OCI-LY7 (cell line): ENCODE results near the gene BGLAP.

ENCODE experiments used
- CTCF ChIP-seq: fragments of 200-600 bp; sonication (generic); conservative IDR thresholded peaks from 2 replicates; pipeline ENCODE4 v1.5.1; 2014; ENCODE audit warnings: mild to moderate bottlenecking, antibody characterized with exemption, low read length, moderate library complexity, mixed read lengths
- EZH2phosphoT487 ChIP-seq: fragments of 200-600 bp; sonication (generic); IDR thresholded peaks from 2 replicates; pipeline ENCODE4 v1.6.1; 2018; ENCODE audit warnings: low read depth, borderline replicate concordance, mild to moderate bottlenecking, mixed run types, antibody characterized with exemption, low read length, moderate library complexity, mixed read lengths

- TF ChIP-seq CTCF (no peak), EZH2phosphoT487 (no peak)
Measured at GRCh38 chr1:156229809-156230472, 12.0 kb upstream of the BGLAP start.
